GM19025 (cell line): ENCODE data around the gene CACNB4.
"Not testable (repeated sequence)": the region's sequence is repeated elsewhere in the genome, so short reads cannot be mapped to it uniquely, and the experiment has no call there.

ENCODE experiments used
- ATAC-seq: cut with Tn5 transposase; IDR thresholded peaks from one replicate; pipeline ENCODE4 v1.9.1; 2021; ENCODE audit warnings: mild to moderate bottlenecking, low read depth, moderate library complexity; ENCODE audit not compliant: unreplicated experiment

The CACNB4 gene

DNA sequence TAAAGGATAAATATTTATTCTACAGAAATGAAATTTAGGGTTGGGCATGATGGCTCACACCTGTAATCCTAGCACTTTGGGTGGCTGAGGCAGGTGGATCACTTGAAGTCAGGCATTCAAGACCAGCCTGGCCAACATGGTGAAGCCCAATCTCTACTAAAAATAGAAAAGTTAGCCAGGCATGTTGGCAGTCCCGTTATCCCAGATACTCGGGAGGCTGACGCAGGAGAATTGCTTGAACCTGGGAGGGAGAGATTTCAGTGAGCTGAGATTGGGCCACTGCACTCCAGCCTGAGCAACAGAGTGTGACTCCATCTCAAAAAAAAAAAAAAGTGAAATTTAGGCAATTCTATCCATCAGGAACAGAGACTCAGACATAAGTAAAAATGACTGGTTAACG, 8.1 kb downstream of the CACNB4 start:
- ATAC-seq = not testable (repeated sequence)

GRCh38 chr2:152089238-152089637, 9.6 kb downstream of the CACNB4 start:
- ATAC-seq = no peak

DNA sequence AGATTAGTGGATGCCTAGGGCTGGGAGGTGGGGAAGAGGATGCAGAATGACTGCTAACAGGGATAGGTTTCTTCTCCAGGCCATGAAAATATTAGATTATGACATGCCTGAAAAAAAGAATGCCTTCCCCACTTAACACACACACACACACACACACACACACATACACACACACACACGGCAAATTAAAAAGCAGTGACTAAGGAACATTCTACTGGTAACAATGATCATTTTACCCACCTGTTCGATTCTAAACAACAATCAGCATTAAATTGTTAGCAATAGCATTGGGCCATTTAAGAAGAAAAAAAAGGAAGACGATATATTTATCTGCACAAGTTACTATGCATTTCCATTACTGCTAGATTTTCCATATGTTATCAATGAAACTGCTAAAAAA, 10.8 kb downstream of the CACNB4 start:
- no peak for ATAC-seq

DNA sequence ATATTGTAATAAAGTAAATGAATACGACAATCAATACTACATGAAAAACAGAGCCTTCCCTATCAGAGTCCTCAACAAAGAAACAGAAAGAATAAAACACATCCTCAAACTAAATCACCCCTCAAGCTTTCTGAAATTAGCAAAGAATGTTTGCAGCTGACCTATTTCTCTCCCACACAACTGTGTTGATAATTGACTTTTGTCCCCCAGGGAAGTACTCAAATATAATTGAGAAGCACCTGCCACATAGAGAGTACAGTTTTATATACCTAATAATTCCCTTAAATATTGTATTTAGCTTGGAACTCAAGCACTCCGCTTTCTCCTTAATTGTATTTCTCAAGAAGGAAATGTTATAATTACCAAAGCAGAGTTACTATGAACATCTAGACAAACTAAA, 12.6 kb downstream of the CACNB4 start:
- ATAC-seq = no peak

DNA sequence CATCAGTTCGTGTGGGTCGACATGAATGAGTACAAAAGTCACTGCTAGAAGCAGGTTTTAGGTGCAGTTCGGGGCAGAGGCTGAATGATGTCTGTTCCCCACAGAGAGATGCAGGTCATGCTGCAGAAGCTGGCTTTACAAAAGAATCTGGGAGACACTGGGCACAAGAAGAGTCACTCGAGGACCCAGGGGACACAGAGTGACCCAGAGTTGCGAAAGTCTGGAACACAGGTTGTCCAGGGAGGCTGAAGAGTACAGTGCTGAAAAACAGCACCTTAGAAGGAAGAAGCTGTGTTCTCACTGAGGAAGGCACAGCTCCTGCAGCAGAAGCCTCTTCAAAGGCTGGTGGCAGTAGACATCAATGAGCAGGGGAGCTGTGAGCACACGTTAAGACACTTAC, 14.8 kb downstream of the CACNB4 start:
- no peak for ATAC-seq

DNA sequence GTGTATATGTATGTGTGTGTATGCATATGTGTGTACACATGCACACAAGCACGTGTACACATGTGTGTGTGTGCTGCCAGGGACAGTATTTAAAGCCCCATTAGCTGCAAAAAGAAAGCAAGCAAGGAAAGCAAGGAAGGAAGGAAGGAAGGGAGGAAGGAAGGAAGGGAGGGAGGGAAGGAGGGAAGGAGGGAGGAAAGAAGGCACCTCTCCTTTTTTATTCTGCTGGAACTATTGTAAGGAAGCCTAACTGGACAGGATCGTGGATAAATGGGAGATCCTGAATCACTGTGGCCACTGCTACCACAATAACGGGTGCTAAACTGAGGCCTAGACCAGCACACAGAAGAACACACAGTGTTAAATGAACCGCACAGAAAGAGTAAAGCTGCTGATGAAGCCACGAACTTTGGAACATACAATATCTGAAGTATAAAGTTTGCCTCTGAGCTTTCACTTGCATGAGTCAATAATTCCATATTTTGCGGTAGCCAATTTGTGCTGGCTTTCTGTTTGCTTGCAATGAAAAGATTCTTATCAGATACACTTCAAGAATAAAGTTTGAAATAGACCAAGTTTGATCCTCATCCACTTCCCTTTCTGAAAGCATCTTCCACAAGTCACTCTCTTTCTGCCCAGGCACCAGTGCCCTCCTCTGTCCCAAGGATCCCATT, 15.5 kb downstream of the CACNB4 start:
- no peak for ATAC-seq

DNA sequence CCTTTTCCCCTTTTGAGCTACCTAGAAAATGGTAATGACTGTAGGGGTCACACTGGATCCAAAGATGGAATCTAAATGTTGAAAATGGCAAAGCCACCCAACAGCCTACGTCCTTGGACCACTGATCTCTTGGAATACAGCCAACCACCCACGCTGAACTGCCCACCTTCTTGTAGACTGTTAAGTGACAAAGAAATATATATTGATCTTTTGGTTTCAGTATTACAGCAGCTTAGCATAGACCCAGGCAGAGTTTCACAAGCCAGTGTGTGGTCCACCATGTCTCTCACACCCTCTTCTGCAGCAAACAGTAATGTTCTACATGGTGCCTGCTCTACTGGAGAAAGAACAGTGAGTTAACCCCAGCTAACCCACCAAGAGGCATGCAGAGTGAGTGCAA, 20.2 kb downstream of the CACNB4 start:
- ATAC-seq = peak; percentile 89

DNA sequence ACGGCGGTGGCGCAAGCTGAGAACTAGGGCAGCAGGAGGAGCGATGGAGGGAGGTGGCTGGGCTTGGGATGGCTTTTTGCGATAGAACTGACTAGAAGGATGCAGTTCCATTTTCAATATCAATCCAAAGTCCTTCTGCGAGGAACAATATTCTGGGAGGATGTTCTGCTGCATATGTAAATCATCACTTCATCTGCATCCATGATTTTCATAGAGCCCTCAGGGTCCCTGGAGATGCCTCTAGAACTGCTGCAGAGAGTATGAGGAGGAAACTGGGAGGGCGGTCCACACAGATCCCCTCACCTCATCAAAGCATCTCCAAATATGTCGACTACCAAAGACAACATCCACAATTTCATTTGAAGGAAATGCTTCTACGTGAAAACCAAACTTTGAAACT, 20.8 kb downstream of the CACNB4 start:
- no peak for ATAC-seq

DNA sequence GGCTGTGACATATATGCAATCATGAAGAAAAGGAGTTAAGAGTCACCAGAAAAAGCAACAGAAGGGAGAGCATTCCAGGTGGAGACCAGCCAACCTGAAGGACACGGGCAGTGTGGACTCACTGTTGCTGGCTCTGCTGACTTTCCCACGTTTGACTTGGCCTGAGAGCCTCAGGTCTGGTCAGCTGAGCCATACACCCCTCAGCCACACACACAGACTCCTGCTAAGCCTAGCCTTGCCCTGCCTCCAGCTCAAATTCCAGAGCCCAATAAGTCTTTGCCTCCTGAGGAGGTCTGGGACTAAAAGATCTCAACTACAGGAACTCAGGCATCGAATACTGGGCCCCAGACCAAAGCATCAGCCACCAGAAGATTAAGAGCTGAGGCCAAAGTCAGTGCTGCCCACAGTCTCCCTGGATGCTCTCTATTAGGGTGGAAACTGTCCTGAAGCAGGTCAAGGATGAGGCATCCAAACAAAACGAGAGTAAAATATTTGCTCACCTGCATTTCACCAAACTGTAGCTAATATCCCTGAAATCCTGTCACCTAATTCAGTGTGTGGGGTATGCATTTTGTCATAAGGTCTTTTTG, 23.3 kb downstream of the CACNB4 start:
- no peak for ATAC-seq

DNA sequence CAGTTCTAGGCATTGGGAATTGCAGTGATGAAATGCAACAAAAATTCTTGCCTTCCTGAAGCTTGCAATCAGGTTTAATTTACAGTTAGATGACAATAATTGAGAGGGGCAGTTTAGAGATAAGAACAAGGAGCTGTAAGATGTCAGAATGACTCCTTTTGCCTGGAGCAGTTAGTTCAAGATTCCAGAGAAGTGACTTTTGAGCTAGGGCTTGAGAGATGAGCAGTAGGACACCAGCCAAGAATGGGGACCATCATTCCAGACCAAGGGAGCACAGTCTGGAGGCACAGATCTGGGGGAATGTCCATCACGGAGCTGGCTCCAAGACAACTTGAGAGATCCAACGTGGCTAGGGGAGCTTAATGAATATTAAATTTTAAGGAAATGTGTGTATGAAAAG, 26.8 kb downstream of the CACNB4 start:
- ATAC-seq = no peak

DNA sequence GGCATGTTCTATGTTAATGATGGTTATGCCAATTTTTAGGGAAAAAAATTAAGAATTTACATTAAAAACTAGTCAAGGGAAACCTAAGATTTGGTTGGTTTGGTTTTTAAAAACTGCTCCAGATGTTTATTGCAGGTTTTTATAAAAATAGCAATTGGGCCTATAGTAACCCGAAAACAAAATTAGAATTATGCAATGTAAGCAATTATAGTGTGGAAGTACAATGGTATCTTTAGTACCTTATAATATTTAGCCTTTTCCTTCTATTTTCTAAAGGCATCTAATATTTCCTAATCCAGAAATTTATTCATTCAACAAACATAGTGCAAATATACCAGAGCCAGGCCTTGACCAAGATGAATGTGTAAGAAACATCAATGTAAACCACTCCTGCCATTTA, 27.3 kb downstream of the CACNB4 start:
- no peak for ATAC-seq

DNA sequence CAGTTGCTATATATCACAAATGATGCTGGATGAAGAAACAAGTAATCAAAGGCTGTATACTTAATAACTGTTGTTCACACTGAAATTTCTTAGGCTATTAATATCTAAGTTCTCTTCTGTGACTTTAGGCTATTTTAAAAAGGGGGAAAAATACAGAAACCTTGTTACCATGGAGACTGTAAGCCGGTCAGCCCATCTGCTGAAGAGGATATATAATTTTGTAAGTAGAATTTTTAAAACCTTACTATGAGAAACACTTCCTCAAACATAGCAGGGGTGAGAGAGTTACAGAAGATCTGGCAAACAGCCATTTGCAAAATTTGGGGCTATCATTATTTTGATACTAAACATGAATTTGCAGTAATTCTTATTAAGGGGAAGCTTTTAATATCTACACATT, 27.8 kb downstream of the CACNB4 start:
- no peak for ATAC-seq

- ATAC-seq = no peak
Measured at GRCh38 chr2:152068226-152068625, 30.6 kb downstream of the CACNB4 start.

GRCh38 chr2:152067823-152068222, 31.0 kb downstream of the CACNB4 start:
- no peak for ATAC-seq

DNA sequence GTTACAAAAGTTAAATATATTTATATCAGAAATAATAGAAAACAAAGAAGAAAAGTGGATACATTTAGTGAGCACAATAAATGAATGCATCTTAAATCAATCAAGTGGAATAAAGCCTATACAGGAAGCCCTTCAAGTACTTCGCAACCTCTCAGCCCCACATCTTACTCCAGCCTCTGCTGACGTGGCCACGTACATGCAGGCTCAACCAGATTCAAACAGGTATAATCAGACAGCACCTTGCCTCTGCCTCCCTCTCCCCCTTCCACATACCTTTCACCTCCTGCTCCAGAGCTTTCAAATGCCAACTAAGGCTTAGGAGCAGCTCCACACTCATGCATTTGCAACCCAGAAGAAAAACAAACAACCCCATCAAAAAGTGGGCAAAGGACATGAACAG, 32.9 kb downstream of the CACNB4 start:
- ATAC-seq = no peak

DNA sequence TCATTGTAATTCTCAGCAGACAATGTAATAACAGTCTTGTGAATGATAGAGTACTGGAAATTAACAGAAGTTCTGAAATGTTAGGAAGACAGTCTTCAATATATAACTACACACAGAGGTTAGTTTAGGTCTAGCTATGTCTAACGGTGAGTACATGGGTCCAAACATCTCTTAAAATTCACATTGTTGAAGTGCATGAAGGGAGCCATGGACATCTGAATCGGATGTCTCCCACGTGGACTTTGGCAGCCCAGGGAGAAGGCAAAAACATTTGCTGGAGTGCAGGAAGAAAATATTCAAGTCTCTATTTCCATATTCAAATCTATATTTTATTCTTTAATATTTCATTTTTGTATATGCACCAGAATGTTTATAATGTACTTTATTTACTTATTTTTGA, 34.8 kb downstream of the CACNB4 start:
- ATAC-seq = no peak

DNA sequence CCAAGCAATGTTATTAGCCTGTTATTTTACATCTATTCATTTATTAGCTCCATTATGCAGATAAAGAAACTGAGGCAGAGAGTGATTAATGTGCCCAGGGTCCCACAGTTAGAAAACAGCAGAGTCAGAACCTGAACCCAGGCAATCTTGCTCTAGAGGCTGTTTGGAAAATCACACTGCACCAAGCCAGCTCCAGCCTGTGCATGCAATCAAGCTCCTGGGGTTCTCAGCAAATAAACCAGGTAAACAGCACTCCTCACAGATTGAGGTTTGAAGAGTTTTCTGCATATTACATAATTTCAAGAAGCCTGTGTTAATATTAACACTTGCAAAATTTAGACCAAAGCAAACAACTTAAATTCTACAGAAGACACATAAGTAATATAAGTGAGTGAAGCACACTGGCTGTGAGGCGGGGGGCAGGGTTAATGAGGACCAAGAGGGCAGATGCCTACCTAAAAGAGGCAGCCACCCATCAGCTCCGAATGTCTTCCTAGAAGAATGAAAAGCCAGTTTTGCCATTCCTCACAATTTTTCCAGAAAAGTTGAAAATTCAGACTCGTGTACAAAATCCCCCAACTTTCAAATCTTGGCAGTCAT, 35.4 kb downstream of the CACNB4 start:
- no peak for ATAC-seq

DNA sequence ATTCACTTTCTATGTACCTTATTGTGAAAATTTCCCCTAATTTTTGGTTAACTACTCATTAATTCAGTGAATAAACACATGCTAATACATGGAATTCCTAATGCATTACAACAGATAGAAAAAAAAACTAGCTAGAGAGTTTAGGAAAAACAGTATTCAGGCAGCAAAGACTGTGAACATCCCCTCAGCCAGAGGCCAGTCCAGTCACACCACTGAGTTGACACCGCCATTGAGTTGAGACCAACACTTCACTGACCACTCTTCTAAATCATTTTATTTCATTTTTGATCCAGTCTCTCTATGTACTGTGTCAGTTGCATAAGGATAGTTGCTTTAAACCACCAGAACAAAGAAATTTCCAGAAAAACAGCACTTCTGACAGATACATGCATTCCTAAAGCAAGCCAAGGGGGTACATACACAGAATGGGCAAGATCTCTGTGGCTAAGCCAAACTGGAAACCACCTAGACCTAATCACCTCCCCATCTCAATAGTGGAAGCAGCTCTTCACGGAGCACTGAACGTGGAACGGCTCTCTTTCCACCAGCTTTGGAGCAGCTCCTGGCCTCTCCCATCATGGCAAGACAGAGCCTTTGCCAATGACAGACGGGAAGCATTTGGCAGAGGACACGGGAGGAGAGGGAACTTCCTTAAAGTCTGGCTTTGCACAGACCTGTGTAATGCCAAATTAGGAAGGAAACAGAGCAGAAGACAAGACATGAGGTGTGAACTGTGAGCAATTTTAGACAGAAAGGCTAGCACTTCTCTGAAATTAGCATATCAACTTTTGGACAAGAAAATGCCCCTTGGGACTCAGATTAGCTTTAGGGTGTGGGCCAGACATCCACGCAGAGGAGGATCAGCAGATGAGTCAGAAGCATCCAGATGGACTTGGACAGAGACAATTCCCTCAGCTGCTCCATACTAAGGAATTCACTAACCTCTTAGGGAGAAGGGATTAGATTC, 36.4 kb downstream of the CACNB4 start:
- ATAC-seq = peak; percentile 62

DNA sequence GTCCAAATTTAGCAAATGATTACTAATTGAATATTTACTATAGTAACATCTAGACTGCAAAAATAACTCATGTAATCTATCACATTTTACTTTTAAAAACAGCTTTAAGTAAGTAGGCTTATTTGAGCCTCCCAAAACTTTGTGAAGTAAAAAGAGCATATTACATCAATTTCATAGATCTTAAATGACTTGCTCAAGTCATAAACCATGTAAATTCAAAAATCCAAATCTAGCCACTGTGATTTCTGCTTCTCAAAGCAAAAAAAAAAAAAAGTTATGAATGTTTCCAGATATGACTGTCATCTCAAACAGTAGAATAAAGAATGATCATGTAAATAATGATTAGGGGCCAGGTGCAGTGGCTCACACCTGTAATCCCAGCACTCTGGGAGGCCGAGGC, 37.5 kb downstream of the CACNB4 start:
- no peak for ATAC-seq

DNA sequence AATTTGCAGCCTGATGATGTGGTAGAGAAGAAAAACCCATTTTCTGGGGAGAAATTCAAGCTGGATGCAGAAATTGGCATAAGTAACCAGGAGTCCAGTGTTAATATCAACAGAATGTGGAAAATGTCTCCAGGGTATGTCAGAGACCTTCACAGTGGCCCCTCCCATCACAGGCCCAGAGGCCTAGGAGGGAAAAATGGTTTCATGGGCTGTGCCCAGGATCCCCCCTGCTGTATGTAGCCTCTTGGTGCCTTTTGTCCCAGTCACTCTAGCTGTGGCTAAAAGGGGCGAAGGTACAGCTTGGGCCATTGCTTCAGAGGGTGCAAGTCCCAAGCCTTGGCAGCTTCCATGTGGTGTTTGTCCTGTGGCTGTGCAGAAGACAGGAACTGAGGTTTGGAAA, 40.2 kb downstream of the CACNB4 start:
- ATAC-seq = no peak

DNA sequence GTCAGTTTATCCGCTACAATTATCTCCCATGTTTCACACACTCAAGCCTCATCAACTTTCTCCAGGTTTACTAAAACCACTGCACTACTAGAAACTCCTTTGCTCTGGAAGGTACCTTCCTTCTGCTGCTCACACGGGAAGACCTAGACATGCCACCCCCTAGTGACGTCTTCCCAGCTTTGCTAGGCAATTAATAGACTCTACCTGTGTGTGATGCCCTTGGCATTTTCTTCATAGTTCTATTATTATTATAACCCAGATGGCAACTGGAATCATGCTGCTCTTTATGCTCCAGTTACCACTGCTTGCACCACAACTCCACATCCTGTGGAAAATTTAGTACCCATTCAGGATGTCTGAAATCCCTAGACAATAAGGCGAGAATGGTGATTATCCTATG, 42.4 kb downstream of the CACNB4 start:
- ATAC-seq = no peak
